Caco-2 (cell line): ENCODE measurements around the gene UBE2D1. TPM values are rescaled to one million over a fixed set of nuclear protein-coding genes. Genes with fewer than 3 reads are reported as not detected.

Source experiments
- BruUV-seq: library from RNA; stranded (reverse); fragments of 400-500 nt; replicated peaks from 2 replicates; lab custom pipeline; 2021; lab: Mats Ljungman, UMichigan
- CTCF ChIA-PET: fragments of 300-600 bp; sonication (Branson Sonifier 250); formaldehyde crosslinking; loops from one replicate; lab custom pipeline; 2022; ENCODE audit warnings: antibody characterized with exemption; lab: Charles Lee
- POLR2A ChIA-PET: fragments of 300-600 bp; sonication (Branson Sonifier 250); formaldehyde crosslinking; loops from one replicate; lab custom pipeline; 2022; ENCODE audit warnings: antibody characterized with exemption; lab: Charles Lee
- DNase-seq, 2 experiments: peaks; one replicate each; pipeline versions ENCODE4 v3.0.0 to v3.0.0-alpha.2; 2020 to 2022
- H3K27me3 ChIP-seq: replicated peaks from 2 replicates; pipeline ENCODE4 v1.6.0; 2011; ENCODE audit warnings: low read length; ENCODE audit not compliant: control insufficient read depth, insufficient read depth
- H3K36me3 ChIP-seq: 2 replicates; pipeline ENCODE4 v1.5.1; 2011; ENCODE audit warnings: low read length; ENCODE audit not compliant: control insufficient read depth, insufficient read depth
- H3K4me1 ChIP-seq: fragments of 250-450 bp; sonication (Bioruptor Pico); 2 replicates; pipeline ENCODE4 v1.5.1; 2020; ENCODE audit warnings: mild to moderate bottlenecking
- H3K4me3 ChIP-seq: 2 replicates; pipeline ENCODE4 v1.5.1; 2011; ENCODE audit warnings: low read depth, mild to moderate bottlenecking, control low read depth, low read length
- H3K9me3 ChIP-seq: fragments of 250-450 bp; sonication (Bioruptor Pico); 2 replicates; pipeline ENCODE4 v1.5.1; 2020; ENCODE audit warnings: mild to moderate bottlenecking, moderate library complexity
- H3K27ac Mint-ChIP-seq: one replicate; pipeline ENCODE4 v1.8.0; 2022; ENCODE audit warnings: mixed read lengths; ENCODE audit not compliant: unreplicated experiment
- H3K27me3 Mint-ChIP-seq: one replicate; pipeline ENCODE4 v1.8.0; 2022; ENCODE audit warnings: mixed read lengths; ENCODE audit not compliant: insufficient read depth, unreplicated experiment
- H3K36me3 Mint-ChIP-seq: one replicate; pipeline ENCODE4 v1.8.0; 2022; ENCODE audit warnings: mild to moderate bottlenecking, mixed read lengths; ENCODE audit not compliant: insufficient read depth, unreplicated experiment
- H3K4me1 Mint-ChIP-seq: one replicate; pipeline ENCODE4 v1.8.0; 2022; ENCODE audit warnings: low read depth, mixed read lengths; ENCODE audit not compliant: unreplicated experiment
- H3K4me3 Mint-ChIP-seq: one replicate; pipeline ENCODE4 v1.8.0; 2022; ENCODE audit warnings: mild to moderate bottlenecking, moderate library complexity, mixed read lengths; ENCODE audit not compliant: unreplicated experiment
- H3K9me3 Mint-ChIP-seq: one replicate; pipeline ENCODE4 v1.8.0; 2022; ENCODE audit warnings: mixed read lengths; ENCODE audit not compliant: unreplicated experiment
- CTCF ChIP-seq, 2 experiments: fragments of 200-600 bp in 1 of 2; IDR thresholded peaks; 1 replicate in 1 of 2; 2 replicates in 1 of 2; pipeline versions ENCODE4 v1.5.1 to v1.8.0; 2011 to 2022; ENCODE audit warnings: antibody characterized with exemption in 1 of 2, control low read depth in 1 of 2, inconsistent platforms in 1 of 2, low read depth in 1 of 2, low read length in 1 of 2, mild to moderate bottlenecking in 1 of 2, moderate library complexity in 1 of 2; ENCODE audit not compliant: insufficient read depth in 1 of 2, severe bottlenecking in 1 of 2, unreplicated experiment in 1 of 2
- intact Hi-C: fragments of 100-400 bp; cut with micrococcal nuclease; formaldehyde crosslinking; loops from one replicate; pipeline ENCODE4 v1.10.0; 2022; ENCODE audit not compliant: unreplicated experiment
- total RNA-seq: library from RNA; stranded (reverse); gene quantifications from 2 replicates; pipeline ENCODE4 v1.2.3, GENCODE V29; 2022

Gene UBE2D1
- total RNA-seq, 1 experiment from 2014 or later, result 39.7 TPM

DNA sequence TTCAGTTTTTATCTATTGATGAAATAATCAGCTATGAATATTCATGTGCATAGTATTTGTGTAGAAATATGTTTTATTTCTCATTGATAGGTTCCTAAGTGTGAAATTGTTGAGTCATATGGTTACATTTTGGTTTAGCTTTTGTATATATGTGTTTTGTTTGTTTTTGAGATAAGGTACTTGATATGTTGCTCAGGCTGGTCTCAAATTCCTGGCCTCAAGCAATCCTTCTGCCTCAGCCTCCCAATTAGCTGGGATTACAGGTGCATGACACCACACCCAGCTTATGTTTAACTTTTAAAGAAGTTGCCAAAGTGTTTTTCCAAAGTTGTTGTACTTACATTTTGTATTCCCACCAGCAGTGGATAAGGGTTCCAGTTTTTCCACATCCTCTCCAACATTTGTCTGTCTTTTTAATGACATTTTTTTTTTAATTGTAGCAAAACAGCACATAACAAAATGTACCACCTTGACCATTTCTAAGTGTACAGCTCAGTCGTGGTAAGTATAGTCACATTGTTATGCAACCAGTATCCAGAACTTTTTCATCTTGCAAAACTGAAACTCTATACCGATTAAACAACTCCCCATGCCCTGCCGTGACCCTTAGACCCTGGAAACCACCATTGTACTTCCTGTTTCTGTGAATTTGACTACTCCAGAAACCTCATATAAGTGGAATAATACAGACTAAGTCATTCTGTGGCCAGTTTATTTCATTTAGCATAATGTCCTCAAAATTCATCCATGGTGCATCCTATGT, 12.6 kb upstream of the UBE2D1 start:
- peaks cover 8% of the 10 kb centered on the region for H3K4me1 Mint-ChIP-seq
- no peaks in the 10 kb centered on the region for H3K36me3 ChIP-seq
- no peaks in the 10 kb centered on the region for H3K9me3 ChIP-seq
- no peak for DNase-seq
- CTCF ChIA-PET, result interaction anchor here (0.5 to 0.6 kb wide), 2 partner anchors 21 kb away, joined by 3 to 5 read pairs; no protein-coding TSS in a partner anchor
- no peak for TF ChIP-seq CTCF (IDR thresholded peaks at IDR 0.05; ENCODE audit: insufficient read depth in 1 of 2, low read depth in 1 of 2, low read length in 1 of 2, severe bottlenecking in 1 of 2, unreplicated experiment in 1 of 2)
- H3K9me3 Mint-ChIP-seq, result no peaks in the 10 kb centered on the region
- no peak overlapping the region for H3K27ac Mint-ChIP-seq
- peaks cover 6% of the 10 kb centered on the region; the same call in 1 of the 2 replicates for H3K4me1 ChIP-seq
- no peak overlapping the region for H3K4me3 Mint-ChIP-seq
- H3K36me3 Mint-ChIP-seq, result no peaks in the 10 kb centered on the region
- BruUV-seq, result no TSS peak
- POLR2A ChIA-PET, result no interaction called here
- intact Hi-C loops, result no loop called here
- no peak overlapping the region for H3K4me3 ChIP-seq
- H3K27me3 Mint-ChIP-seq, result peaks cover 3% of the 10 kb centered on the region
- H3K27me3 ChIP-seq, result no peaks in the 10 kb centered on the region

- Histone ChIP-seq H3K9me3 (no peaks in the 10 kb centered on the region), H3K4me1 (peaks cover 6% of the 10 kb centered on the region; the same call in 1 of the 2 replicates), H3K36me3 (no peaks in the 10 kb centered on the region), H3K27me3 (no peaks in the 10 kb centered on the region), H3K4me3 (no peak overlapping the region)
- ChIA-PET POLR2A (no interaction called here), CTCF (interaction anchor here (0.5 to 0.6 kb wide), 2 partner anchors 20 to 22 kb away, joined by 3 to 5 read pairs; no protein-coding TSS in a partner anchor)
- H3K9me3 Mint-ChIP-seq, result no peaks in the 10 kb centered on the region
- TF ChIP-seq CTCF (IDR thresholded peaks at IDR 0.05; ENCODE audit: insufficient read depth in 1 of 2, low read depth in 1 of 2, low read length in 1 of 2, severe bottlenecking in 1 of 2, unreplicated experiment in 1 of 2), result no peak
- H3K36me3 Mint-ChIP-seq, result no peaks in the 10 kb centered on the region
- intact Hi-C loops, result no loop called here
- H3K4me1 Mint-ChIP-seq, result peaks cover 8% of the 10 kb centered on the region
- no TSS peak for BruUV-seq
- H3K27me3 Mint-ChIP-seq, result peaks cover 3% of the 10 kb centered on the region
- no peak overlapping the region for H3K27ac Mint-ChIP-seq
- no peak overlapping the region for H3K4me3 Mint-ChIP-seq
- no peak for DNase-seq
These were observed 12.0 kb upstream of the UBE2D1 start for GRCh38 chr10:58322835-58323209.

- no peak overlapping the region for H3K27ac Mint-ChIP-seq
- no peaks in the 10 kb centered on the region for H3K9me3 Mint-ChIP-seq
- BruUV-seq, result no TSS peak
- H3K36me3 Mint-ChIP-seq, result no peaks in the 10 kb centered on the region
- intact Hi-C loops, result no loop called here
- Histone ChIP-seq H3K27me3 (no peaks in the 10 kb centered on the region; the same call in 1 of the 2 replicates), H3K36me3 (no peaks in the 10 kb centered on the region), H3K4me1 (peaks cover 6% of the 10 kb centered on the region; the same call in 1 of the 2 replicates), H3K9me3 (no peaks in the 10 kb centered on the region), H3K4me3 (no peak overlapping the region)
- no peak for DNase-seq
- TF ChIP-seq CTCF (IDR thresholded peaks at IDR 0.05; ENCODE audit: insufficient read depth in 1 of 2, low read depth in 1 of 2, low read length in 1 of 2, severe bottlenecking in 1 of 2, unreplicated experiment in 1 of 2), result no peak
- H3K4me3 Mint-ChIP-seq, result no peak overlapping the region
- CTCF ChIA-PET, result interaction anchor here (0.6 kb wide), 1 partner anchor 204 kb away, joined by 3 read pairs; no protein-coding TSS in a partner anchor
- POLR2A ChIA-PET, result no interaction called here
- peaks cover 9% of the 10 kb centered on the region for H3K27me3 Mint-ChIP-seq
- H3K4me1 Mint-ChIP-seq, result peaks cover 8% of the 10 kb centered on the region
These were observed 7.8 kb upstream of the UBE2D1 start for GRCh38 chr10:58326967-58327381.
